C4-2B (cell line): Measurements from ENCODE around the gene PBX1.

Experiments used
- H3K27ac ChIP-seq: fragments of 450-650 bp; 2 replicates; pipeline ENCODE4 v1.5.1; 2017
- ZFX ChIP-seq: fragments of 450-650 bp; IDR thresholded peaks from 2 replicates; pipeline ENCODE4 v1.6.1; 2017
- TF ChIP-seq, protein P1 (sequence below): fragments of 450-650 bp; conservative IDR thresholded peaks from 2 replicates; pipeline ENCODE4 v1.5.1; 2017; ENCODE audit warnings: mild to moderate bottlenecking

PBX1 gene

DNA sequence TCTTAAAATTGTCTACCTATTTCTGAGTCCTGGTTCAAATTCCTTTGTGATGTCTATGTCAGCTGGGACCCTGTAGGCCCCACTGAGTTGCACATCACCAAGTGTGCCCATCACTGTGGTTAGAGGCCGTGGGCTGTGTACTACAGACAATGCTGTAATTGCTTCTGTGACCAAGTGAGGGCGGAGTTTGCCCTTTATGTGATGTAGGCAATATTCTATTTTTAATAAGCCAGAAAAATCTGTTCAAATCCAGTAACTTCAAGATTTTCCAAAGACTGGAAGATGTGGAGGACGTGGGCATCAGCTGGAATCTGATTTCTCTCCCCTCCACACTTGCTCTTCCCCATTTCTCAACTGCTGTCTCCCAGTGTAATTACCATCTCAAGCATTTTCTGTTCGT lies 215.4 kb downstream of the PBX1 start:
- TF ChIP-seq, protein P1, sequence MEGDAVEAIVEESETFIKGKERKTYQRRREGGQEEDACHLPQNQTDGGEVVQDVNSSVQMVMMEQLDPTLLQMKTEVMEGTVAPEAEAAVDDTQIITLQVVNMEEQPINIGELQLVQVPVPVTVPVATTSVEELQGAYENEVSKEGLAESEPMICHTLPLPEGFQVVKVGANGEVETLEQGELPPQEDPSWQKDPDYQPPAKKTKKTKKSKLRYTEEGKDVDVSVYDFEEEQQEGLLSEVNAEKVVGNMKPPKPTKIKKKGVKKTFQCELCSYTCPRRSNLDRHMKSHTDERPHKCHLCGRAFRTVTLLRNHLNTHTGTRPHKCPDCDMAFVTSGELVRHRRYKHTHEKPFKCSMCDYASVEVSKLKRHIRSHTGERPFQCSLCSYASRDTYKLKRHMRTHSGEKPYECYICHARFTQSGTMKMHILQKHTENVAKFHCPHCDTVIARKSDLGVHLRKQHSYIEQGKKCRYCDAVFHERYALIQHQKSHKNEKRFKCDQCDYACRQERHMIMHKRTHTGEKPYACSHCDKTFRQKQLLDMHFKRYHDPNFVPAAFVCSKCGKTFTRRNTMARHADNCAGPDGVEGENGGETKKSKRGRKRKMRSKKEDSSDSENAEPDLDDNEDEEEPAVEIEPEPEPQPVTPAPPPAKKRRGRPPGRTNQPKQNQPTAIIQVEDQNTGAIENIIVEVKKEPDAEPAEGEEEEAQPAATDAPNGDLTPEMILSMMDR, result peak; percentile 29
- TF ChIP-seq ZFX, result no peak
- no peak overlapping the region for H3K27ac ChIP-seq

- TF ChIP-seq, protein P1, result no peak
- no peak for TF ChIP-seq ZFX
- H3K27ac ChIP-seq, result no peak overlapping the region
Observed at GRCh38 chr1:164774819-164775654, 216.1 kb downstream of the PBX1 start.

- no peak for TF ChIP-seq ZFX
- TF ChIP-seq, protein P1, result no peak
Observed at GRCh38 chr1:164777518-164777917, 218.5 kb downstream of the PBX1 start.

DNA sequence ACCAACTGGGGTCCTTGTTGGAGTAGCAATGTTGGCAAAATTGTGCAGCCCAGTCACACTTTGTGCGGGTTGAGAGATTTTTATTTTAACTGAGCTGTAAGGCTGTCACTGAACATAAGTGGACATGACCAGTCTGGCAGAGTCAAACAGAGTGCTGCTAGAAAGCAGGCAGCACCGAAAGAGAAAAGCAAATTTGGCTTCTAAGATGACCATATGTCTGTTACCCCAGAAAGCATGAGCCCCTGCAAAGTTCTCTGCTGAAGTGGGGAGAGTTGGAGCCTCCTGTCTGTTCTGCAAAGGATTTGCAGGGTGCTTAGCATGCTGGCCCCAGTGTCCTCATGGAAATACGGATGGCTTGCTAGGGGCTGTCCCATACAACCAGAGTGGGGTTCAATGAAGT lies 220.4 kb downstream of the PBX1 start:
- no peak for TF ChIP-seq ZFX
- TF ChIP-seq, protein P1, result no peak
- H3K27ac ChIP-seq, result no peak overlapping the region

More at GRCh38 chr1:164777518-164777917, 218.5 kb downstream of the PBX1 start:
- H3K27ac ChIP-seq, result no peak overlapping the region

GRCh38 chr1:164780111-164780812 lies 221.3 kb downstream of the PBX1 start:
- TF ChIP-seq, protein P1, result no peak
- TF ChIP-seq ZFX, result no peak
- no peak overlapping the region for H3K27ac ChIP-seq

GRCh38 chr1:164780863-164781262 lies 221.9 kb downstream of the PBX1 start:
- H3K27ac ChIP-seq, result no peak overlapping the region
- TF ChIP-seq, protein P1, result no peak
- no peak for TF ChIP-seq ZFX

GRCh38 chr1:164781972-164782371 lies 223.0 kb downstream of the PBX1 start:
- TF ChIP-seq, protein P1, result no peak
- TF ChIP-seq ZFX, result no peak
- H3K27ac ChIP-seq, result no peak overlapping the region
